IPS-NIHi7 (cell line): ENCODE results near the gene CD33.
A peak's percentile ranks its signal among the peaks of the same experiment; 100 is the strongest.
"Not testable (repeated sequence)": the region's sequence is repeated elsewhere in the genome, so short reads cannot be mapped to it uniquely, and the experiment has no call there.

Experiments
- DNase-seq: peaks from one replicate; pipeline ENCODE4 v3.0.0; 2012; ENCODE audit warnings: mixed read lengths; ENCODE audit errors: extremely low spot score

Gene CD33

GRCh38 chr19:51224898-51225393 is at the start of gene CD33:
CD33 (plus strand) TSS chr19:51225080; CDS start chr19:51225119, 39 bp downstream.
- not testable (repeated sequence) for DNase-seq

GRCh38 chr19:51179256-51179655 is 45.6 kb upstream of the CD33 start:
- no peak for DNase-seq

- no peak for DNase-seq
Observed at GRCh38 chr19:51181377-51181912, 43.4 kb upstream of the CD33 start.

DNA sequence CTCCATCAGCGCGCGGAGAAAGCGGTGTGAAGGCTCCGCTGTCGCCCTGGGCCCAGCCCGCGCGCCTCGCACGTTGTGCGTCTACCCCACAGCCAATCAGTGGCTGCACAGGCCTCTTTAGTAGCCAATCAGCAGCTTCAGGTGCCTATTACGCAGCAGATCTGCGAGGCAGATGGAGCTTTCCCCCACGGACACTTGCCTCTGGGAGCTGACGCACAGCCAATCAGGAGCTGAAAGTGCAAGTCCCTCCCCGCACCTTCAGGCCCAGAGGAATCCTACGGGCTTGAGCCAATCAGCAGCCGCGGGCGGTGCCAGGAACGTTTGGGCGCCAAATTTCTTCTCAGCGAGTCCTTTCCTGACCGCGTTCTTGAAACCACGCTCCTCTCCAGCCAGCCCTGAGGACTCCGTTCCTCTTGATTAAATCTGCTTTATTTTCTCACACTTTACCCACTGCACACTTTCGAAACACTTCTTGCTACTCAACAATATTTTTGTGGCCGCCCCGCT is 42.9 kb upstream of the CD33 start:
- peak; percentile 89 for DNase-seq

DNA sequence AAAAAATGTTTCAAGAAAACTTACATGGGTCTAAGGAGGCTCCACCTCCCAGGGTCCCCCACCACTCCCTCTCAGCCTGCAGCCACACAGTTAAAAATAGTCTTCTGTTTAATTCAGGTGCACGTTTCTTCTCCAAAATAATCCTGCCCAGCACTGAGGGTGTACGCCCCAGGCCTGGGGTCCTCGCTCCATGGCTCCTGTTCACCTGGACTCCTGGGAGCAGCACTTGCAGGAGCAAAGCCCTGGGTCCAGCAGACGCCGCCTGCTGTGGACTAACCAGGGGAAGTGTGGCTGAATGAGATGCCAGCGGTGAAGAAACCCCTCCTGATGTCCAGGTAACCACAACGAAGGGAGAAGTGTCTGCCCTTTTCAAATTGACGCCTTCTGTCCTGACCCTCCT is 41.3 kb upstream of the CD33 start:
- DNase-seq: no peak

GRCh38 chr19:51185069-51185867 is 39.6 kb upstream of the CD33 start:
- no peak for DNase-seq

GRCh38 chr19:51185868-51186215 is 39.0 kb upstream of the CD33 start:
- DNase-seq: no peak

- no peak for DNase-seq
Observed at GRCh38 chr19:51186323-51186722, 38.6 kb upstream of the CD33 start.

DNA sequence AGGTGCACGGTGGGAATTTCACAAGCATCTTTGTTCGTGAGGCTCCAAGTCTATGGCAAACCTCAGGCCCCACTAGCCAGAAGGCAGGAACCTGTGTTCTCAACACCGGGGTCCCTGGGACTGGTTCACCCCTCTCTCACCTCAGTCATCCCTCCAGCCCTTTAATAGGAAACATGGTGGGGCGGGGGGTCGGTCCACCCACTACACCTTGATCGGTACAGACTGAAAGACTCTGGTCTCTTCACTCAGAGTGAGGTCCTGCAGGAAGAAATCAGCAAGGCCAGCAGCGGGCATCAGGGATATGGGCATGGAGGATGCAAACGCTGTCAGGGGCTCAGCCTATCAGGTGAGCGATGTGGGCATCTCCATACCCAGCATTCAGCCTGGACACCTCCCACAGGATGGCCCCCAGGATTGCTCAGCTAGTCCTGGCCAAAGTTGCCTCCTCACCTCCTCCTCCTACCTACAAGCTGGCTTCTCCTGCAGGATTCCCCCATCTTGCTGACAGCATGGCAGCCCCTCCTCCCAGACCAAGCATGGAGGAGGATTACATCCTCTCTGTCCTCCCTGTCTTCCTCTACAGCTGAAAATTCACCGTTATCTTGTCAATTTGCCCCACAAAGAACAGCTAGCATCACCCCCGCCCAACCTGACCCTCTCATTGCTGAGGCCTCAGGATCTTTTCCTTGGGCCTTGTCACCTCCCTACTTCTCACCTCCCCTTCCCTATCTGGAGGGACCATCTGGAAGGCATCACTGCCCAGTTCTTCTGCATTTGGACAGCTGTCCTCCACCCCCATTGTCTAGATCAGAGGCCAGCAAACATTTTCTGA is 37.3 kb upstream of the CD33 start:
- DNase-seq: no peak

GRCh38 chr19:51188227-51188559 is 36.7 kb upstream of the CD33 start:
- no peak for DNase-seq

GRCh38 chr19:51192689-51193088 is 32.2 kb upstream of the CD33 start:
- no peak for DNase-seq

DNA sequence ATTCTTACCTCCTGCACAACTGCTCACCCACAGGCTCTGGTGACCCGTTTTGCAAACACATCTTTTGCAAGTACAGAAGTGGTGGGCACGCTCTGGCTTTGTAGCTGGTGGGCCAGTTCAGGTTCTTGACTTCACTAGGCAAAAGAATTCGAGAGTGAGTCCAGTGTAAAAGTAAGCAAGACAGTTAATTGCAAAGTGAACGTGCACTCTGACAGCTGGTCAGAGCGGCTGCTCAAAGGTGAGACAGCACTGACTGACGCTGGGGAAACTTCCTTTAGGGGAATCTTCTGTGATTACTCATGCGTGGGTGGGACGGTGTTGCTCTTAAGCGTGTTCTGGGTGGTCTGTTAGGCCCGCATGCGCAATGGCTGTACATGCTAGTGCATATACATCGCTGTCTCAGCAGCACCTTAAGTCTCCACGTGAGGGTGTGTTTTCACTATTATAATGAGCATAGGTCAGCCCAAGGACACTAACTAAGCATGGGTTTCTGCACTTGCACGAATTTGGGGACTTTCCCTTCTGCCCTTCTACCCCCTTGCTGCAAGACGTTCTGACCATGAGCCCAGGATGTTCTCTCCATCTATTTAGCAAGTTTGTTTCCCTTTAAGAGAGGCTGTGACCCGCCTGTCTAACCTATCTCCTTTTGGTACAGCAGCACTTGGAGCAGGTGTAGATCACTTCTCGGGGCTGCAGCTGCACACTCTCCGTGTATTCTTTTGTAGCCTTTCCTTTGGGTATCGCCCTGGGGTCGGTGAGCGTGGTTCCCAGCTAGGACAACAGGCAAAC is 30.2 kb upstream of the CD33 start:
- DNase-seq: no peak

DNA sequence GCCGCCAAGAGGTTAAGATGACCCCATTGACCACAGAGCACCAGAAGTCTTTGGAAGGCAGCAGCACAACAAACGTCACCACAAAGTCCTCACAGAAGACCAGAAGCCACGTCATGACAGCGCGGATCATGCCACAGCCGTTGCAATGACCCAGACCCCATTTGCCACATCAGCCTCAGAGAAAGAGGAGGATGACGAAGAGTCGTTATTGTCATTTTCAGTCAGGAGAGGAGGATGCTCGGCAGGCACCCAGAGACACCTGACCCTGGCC is 29.6 kb upstream of the CD33 start:
- no peak for DNase-seq

DNA sequence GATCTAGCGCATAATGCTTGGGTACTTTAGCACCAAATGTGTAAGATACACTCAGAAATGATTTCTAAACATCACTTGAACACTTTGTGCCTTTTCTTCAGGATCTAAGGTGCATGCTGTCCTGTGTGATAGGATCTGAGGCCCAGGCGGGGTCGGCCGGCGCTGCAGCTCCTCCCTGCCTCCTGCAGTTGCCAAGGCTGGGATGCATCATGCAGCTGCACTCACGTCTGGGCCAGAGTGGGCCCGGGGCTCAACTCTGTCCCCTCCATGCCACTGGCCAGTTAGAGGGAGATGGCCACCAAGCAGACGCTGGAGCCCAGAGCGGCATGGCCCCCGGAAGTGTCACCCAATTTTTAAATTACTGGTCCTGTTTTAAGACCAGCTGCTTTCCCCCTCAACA is 29.3 kb upstream of the CD33 start:
- no peak for DNase-seq

DNA sequence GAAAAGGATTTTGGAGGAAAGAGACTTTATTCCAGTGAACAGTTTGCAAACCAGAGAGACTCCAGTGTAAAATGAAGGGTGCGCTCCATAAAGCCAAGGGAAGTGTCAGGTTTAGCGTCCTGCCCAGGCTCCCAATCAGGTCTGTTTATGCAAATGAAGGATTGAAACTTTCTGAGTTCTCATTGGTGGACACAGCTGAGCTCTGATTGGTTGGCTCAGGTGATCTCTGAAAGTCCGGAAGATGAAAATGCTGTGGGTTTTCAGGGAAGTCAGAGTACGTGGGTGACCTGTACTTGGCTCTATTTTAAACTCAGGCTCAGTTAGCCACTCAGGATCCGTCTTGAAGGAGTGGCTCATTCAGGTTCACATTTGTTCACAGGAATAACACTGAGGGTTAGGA is 28.7 kb upstream of the CD33 start:
- DNase-seq: no peak

GRCh38 chr19:51198641-51199040 is 26.2 kb upstream of the CD33 start:
- no peak for DNase-seq

GRCh38 chr19:51200071-51200666 is 24.7 kb upstream of the CD33 start:
- DNase-seq: no peak

DNA sequence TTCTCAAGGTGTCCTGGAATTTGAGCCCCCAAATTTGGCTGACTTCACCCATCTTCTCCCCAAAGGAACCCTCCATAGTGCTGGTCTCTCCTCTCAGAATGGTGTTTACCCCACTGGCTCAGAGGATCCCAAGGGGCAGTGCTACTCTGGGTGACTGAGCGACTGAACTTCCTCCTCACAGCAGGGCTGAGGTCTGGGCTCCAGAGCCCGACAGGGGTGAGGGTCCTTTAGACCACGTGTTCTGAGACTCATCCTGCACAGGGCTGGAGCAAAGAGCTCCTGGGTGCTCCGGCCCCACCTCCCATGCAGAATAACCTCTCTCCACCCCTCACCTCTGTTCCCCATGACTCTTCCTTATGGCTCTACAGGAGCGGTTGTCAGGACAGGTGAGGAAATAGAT is 23.2 kb upstream of the CD33 start:
- DNase-seq: no peak

GRCh38 chr19:51203916-51204315 is 21.0 kb upstream of the CD33 start:
- DNase-seq: no peak

DNA sequence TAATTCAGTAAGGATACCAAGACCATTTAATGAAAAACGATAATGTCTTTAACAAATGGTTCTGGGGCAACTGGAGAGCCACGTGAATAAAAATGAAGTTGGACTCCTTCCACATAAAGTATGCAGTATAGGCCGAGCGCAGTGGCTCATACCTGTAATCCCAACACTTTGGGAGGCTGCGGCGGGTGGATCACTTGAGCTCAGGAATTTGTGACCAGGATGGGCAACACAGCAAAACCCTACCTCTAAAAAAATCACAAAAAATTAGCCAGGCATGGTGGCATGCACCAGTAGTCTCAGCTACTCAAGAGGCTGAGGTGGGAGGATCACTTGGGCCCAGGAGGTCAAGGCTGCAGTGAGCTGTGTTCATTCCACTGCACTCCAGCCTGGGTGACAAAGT is 20.6 kb upstream of the CD33 start:
- DNase-seq: no peak

DNA sequence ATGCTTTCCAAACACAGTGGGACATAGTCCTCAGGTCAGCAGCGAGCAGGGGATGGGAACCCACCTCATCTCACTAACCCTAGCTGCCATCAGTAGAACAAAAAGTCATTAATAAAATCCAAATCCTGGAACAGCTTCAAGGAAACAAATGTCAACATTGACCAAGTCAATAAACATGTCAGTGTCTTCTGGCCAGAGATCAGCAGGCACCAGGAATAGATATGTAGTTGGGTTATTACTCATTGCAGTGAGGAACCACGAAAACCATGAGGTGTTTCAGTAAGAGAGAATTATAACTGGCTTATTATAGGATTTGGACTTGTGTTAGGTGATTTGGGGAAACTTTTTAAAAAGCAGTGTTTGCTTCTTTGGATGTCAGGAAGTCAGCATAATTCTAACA is 17.1 kb upstream of the CD33 start:
- DNase-seq: no peak
